Activated CD4-positive, CD25-positive, alpha-beta regulatory T cell treated with anti-CD3 and anti-CD28 coated beads, Interleukin-2, amount 50 U/mL, for 24 hours (primary cell): ENCODE measurements around the gene IL1RAPL2.
"Not testable (repeated sequence)": the region's sequence is repeated elsewhere in the genome, so short reads cannot be mapped to it uniquely, and the experiment has no call there.

Experiments
- ATAC-seq, 2 donors: fragments of 150-1000 bp; cut with Tn5 transposase; one replicate each; pipeline ENCODE4 v1.10.0; 2021; ENCODE audit warnings: mild to moderate bottlenecking in 1 of 2, moderate library complexity in 1 of 2

The IL1RAPL2 gene

DNA sequence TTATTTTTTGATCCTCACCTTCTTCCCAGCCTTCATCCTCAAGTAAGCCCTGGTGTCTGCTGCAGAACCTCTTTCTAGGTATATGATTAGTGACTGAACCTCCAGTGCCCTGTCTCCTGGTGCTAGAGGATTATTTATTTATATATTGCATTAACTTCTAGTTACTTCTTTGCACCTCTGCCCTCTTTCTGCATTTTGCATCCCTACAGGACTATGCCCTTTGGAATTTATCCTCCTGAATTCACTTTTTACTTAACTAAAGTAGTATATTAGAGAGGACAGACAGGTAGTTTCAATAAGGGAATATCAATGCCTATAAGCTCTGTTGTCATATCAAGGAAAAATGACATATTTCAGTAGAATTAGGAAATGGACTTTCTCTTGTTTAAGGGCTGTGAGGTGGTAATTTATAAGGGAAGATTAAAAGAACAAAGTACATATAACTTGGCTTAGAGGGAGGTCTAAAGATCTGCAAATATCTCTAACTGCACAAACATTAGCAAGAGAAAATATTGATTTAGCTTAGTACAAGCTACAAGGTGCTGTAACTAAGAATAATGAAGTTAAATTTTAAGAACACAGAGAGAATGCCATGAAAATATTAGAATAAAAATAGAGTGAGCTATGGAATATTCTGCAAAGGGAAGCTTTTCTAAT is 472.8 kb downstream of the IL1RAPL2 start:
- ATAC-seq = no peak

DNA sequence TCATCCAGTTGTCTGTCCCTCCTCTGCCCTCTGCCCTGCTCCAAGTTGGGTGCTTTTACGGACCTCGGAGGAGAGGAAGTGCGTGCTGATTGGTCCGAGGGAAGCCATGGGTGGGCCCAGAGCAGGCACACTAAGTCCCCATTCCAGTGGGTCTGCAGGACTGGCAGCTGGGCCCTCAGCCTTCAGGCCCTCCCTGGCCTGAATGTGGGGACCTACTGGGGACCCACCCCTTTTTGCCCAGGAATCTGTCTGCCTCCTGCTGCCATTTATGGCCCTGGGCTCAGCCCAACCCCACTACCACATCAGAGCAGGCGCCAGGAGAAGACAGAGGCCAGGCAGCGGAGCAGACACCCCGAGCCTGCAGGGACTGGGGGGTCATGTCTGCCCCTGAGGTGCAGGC is 484.9 kb downstream of the IL1RAPL2 start:
- ATAC-seq = no peak

DNA sequence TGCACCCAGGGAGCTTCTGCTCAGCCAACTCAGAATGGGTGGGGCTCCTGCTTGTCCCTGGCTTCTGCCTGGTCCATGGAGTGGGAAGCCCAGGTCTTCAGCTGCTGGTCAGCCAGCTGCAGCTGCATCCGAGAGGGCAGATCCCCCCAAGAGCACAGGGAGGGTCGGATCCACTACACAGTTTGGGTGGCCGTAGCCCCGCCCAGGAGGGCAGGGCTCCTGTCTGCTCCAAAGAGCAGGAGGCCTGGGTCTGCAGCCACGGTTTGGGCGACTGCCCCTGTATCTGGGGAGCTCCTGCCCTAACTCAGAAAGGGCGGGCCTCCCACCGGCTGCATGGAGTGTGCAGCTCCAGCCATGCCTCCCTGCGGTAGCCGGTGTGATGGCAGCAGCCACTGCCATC is 485.4 kb downstream of the IL1RAPL2 start:
- no peak for ATAC-seq

DNA sequence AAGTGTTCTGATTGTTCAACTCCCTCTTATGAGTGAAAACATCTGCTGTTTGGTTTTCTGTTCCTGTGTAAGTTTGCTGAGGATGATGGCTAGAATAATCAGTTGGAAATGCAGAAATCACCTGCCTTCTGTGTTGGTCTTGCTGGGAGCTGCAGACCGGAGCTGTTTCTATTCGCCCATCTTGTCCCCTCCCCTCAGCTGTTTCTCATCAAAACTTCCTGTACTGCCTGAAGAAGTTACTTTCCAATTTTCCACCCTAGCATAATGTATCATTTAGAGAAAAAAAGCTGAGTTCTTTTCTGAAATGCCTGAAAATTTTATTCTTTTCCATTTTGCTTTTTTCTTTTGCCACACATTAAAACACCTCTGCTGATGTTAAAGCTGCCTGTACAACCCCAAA is 486.9 kb downstream of the IL1RAPL2 start:
- ATAC-seq = no peak

DNA sequence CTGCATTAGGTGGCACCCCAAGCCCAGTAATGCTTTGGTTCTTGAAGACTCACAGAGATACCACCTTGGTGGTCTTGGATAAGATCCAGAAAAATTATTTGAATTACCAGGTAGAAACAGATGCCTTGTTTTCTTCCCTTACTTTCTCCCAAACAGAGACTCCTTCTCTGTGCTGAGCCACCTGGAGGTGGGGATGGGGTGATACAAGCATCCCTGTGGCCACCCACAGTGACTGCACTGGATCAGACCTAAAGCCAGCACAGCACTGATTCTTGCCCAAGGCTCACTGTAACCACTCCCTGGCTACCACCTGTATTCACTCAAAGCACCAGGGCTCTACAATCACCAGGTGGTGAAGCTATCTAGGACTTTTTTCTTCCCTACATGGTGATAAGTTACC is 497.7 kb downstream of the IL1RAPL2 start:
- no peak for ATAC-seq

DNA sequence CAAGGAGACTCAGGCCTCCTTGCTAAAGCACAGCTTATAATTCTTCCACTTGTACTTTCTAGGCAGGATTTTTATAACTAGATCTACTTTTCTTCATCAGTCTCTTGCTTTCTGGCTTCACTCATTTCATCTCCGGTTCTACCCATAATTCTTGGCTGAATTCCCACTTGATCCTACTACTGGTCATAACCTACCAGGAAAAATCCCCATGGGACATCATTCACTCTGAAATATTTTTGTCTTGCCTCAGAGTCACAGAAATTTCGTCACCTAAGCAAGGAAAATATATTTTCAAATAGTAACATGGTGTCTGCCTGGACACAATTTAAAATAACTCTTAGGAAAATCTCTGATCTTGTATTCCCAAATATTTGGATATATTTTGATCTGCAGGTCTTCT is 532.2 kb downstream of the IL1RAPL2 start:
- no peak for ATAC-seq

DNA sequence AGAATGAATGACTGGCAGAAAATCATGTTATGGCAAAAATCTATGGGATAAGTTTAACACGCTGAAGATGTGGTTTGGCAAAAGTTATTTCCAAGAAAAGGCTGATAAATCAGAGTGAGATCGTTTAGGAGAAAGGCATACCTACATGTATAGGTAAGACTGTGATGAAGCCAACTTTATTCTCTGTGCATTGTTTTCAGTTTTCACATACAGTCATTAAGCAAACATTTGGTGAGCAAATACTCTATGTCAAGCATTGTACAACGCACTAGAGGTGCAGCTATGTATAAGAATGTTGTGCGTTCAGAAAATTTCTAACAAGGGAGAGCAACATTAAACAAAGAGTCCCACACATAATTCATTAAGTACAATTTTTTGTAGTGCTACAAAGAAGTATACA is 532.8 kb downstream of the IL1RAPL2 start:
- no peak for ATAC-seq

DNA sequence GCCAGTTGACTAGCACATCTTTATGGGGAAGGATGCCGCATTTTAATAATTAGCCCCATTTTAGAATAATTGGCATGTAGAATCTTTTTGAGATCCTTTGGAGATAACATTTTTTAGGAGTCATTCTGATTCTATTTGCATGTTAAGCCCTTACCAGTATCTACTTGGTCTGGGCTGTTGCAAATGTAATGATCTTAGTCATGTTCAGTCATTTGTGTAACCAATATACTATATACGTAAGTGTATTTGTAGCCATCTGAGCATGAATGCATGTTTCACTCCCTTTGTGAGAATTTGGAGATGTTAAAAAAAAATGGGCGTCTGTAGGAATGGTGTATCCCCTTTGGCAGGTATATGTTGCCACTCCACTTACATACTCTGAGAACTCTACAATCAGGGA is 535.4 kb downstream of the IL1RAPL2 start:
- ATAC-seq = no peak

DNA sequence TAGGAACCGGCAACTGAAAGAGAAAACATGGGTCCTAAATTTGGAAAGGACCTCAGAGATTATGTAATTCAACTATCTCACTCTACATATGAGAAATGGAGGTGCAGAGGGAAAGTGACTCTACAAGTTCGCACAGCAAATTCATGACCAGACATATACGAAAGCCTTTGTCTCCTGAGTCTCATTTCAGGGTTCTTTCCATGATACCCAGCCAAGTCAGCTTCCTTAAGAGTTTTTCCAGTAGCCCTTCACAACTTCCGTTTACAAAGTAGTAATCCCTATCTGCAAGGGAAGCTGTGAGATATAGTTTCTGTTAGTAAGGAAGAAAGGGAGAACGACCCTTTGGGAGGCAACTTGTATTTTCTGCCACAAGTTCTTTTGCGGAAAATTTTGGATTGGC is 543.9 kb downstream of the IL1RAPL2 start:
- no peak for ATAC-seq

DNA sequence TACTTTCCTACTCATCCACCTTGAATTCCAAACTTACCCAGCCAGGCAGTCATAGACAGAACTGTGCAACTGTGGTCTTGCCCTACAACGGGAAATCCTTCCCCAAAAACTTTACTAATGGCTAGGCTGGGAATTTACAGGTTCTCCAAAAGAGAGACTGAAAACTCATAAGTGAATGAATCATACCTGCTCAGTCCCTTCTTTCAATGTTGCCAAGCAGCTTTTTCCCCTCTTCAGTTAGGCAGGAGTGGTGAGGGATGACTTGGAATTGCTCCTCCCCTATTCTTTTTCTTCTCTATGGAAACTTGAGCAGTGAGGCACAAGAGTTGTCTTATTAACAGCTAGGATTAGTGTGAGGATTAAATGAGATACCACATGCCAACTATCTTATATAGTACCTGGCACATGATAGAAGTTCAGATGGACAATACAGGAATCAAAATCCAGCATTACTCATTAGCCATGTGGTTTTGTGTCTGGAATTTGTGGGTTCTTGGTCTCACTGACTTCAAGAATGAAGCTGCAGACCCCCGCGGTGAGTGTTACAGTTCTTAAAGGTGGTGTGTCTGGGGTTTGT is 548.6 kb downstream of the IL1RAPL2 start:
- no peak for ATAC-seq

DNA sequence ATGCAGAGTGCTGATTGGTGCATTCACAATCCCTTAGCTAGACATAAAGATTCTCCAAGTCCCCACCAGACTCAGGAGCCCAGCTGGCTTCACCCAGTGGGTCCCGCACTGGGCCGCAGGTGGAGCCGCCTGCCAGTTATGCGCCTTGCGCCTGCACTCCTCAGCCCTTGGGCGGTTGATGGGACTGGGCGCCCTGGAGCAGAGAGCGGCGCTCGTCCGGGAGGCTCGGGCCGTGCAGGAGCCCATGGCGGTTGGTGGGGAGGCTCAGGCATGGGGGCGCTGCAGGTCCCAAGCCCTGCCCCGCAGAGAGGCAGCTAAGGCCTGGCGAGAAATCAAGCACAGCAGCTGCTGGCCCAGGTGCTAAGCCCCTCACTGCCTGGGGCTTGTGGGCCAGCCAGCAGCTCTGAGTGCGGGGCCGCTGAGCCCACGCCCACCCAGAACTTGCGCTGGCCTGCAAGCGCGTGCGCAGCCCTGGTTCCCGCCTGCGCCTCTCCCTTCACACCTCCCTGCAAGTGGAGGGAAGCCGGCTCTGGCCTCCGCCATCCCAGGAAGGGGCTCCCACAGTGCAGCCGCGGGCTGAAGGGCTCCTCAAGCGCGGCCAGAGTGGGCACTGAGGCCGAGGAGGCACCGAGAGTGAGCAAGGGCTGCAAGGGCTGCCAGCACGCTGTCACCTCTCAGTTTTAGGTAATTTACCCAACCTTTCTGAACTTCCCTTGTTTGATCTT is 549.8 kb downstream of the IL1RAPL2 start:
- not testable (repeated sequence) for ATAC-seq

DNA sequence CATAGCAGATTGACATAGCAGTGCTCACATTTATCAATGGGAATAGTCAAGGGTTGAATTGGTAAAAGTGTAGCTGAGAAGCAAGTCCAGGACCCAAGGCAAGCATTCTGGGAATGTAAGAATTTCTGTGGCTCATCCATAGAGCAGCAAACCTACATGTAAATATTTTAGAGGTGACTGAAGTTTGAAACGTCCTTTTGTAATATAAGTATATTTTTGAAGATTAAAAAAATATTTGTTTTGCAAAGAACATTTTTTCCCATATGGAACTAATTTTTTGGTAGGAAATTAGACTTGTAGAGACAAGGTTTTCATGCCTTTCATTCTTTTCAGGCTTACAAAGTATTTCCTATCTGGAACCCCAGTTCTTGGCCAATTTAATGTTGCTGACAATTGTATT is 550.5 kb downstream of the IL1RAPL2 start:
- no peak for ATAC-seq

DNA sequence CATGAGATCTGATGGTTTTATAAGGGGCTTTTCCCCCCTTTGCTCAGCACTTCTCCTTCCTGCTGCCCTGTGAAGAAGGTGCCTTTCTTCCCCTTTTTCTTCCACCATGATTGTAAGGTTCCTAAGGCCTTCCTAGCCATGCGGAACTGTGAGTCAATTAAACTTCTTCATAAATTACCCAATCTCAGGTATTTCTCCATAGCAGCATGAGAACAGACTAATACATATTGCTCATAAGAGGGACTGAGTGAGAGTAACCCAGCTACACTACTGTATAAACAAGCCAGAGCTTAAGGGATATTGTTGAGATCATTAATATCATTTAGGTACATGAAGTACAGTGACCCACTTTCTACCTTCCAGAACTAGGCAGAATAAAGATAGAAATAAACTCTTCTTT is 551.6 kb downstream of the IL1RAPL2 start:
- ATAC-seq = no peak

DNA sequence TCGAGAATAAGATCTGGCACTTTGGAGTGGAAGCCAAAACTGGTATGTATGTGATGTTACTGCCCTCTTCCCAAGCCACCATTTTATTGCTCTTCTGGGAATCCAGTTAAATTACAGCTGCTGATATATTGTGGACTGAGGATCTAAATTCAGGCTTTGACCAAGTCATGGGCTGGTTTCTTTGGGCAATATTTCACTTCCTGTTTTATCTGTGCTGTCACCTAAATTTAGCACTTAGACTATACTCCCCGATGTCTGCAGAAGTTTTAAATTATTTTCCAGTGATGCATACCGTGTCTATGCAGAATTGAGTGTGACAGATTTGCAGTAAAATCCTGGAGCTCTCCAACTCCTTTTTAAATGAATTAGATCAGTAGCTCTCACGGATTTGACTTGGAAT is 554.5 kb downstream of the IL1RAPL2 start:
- ATAC-seq = no peak

DNA sequence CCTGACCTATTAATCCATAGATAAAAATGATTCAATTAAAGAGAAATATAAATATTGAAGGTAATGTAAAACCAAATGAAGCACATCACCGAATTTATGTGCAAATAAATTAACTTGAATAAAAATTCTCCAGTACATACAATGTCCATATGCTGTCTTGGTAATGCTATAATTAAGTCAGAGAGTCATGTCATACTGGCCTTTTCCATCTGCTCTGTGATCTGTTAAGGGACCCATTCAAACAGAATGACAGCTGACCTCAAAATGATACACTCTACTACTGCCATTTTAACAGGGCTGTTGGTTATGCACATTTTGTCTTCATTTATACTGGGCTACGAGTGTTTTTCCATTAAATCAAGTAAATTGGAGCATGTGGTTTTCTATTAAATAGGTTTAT is 555.2 kb downstream of the IL1RAPL2 start:
- no peak for ATAC-seq

DNA sequence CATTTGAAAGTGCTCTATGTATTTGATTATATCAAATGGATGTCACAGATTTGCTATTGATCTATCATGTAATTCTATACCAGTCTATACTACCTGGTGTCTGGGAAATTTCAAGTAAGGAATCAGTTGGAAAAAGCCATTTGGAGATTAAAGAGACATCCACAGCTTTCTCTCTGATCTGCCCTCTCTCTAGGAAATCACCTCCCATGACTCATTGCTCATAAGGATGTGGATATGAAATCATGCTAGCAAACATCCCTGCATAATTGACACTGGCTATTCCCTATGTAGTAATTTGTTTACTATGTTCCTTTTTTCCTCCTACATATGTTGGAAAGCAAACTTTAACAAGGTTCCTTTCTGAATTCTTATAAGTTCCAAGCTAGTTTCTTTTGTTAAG is 560.2 kb downstream of the IL1RAPL2 start:
- no peak for ATAC-seq

DNA sequence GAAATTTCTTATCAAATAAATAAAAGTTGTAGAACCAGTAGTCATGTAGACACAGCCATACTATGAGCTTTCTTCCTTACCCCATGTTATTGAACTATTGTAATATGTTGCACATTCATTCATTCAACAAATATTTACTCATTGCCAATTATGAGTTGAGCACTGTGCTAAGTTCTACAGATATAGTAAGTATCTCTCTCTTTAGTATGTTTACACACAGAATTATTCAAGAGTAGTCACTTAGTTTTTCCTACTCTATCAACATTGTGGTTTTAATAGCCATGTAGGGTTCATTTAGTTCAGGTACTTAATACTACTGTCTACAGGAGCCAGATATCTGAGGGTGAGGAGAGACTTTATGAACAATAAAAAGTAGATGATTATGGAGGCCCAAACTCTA is 568.3 kb downstream of the IL1RAPL2 start:
- ATAC-seq = no peak

DNA sequence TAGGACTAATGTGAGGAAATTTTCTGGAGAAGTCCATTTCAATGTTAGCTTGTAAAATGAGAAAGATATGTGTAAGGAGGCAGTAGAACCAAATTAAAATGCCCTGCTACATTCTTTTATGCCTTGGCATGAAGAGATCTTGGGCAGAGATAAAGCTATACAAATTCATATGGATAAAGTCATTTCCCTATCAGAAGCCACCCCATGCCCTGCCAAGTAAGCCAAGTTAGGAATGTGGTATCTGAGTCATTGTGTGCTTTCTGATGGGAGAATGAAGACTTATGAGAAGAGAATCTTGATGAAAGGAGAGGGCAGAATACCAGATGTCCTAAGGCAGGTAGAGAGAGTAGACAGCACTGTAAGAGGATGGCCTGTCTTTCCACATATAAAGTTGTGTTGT is 570.8 kb downstream of the IL1RAPL2 start:
- no peak for ATAC-seq

DNA sequence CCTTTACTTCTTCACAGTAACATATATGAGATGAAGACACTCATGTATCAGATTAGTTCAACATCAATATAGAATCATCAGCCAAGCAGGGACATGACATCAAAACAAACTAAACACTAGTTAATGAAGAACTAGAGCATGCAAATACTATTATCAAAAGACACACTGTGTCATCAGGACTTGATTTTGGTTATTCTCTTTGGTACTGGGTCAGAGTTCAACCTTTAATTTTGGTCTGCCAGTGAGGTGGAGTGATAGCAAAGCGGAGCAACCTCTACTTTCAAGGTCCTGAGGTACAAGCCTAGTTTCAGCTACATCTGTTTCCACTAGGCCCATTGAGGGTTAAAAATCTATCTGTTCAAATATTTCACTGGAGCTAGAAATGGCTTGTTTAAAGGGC is 584.0 kb downstream of the IL1RAPL2 start:
- no peak for ATAC-seq

DNA sequence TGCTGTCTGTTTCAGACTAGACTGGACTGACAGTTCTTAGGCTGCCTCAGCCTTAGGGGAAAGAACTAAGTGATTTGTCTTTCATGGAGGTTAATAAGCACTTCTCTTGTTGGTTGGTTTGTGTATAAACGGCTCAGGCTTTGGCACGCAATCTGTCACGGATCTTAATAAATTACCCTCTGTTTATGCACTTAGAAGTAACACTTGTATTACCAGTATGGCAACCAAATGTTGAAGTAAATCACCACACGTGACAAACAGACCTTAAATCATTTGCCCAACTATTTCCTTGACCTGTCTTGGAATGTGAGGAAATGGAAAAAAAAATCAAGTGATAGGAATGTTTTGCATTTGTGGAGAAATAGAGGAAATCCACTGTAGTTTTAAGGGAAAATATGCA is 584.6 kb downstream of the IL1RAPL2 start:
- no peak for ATAC-seq

DNA sequence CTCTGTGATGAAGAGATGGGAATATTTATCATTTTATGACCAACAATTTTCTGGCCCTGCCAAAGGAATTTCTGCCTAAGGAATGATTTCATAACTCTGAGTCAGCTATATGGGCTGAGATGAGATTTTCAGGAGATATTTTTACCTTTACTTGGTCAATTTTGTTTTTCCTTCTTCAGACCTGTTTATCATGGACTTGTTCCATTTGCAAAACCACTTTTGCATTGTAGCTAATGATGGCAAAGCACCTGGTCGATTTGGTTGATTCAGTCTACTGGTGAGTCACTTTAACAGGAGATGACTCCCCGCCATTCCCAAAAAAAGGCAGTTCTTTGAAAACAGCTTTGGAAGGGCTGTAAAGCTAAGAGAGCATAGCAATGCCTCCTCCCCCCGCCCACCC is 601.2 kb downstream of the IL1RAPL2 start:
- no peak for ATAC-seq

DNA sequence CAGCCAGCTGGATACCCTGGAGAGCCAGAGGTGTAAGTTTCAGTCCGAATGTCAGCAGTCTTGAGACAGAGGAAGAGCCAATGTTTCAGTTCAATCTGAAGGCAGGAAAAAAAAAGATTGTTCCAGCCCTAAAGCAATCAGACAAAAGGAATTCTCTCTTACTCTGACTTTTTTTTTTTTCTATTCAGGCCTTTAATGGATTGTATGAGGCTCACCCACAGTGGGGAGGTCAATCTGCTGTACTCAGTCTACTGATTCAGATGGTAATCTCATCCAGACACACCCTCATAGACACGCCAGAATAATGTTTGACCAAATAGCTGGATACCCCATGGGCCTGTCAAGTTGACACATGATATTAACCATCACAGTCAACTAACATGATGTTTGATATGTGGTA is 602.6 kb downstream of the IL1RAPL2 start:
- ATAC-seq = no peak

DNA sequence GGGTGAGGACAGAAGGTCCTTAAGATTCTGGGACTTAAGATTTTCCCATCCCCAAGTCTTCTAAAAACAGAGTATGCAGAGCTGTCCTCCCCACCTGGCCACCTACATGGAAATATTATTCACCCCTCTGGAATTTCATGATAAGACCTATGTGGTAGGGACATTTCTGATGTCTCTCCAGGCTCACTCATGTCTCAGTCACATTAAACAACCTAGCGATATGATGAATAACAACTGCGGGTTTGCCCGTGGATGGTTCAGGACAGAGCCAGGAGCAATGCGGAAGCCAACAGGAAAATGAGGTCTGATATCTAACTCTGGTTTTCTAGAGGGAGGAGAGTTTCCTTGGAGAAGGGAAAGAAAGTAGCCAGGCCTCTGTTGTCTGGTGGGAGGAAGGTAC is 607.1 kb downstream of the IL1RAPL2 start:
- no peak for ATAC-seq

DNA sequence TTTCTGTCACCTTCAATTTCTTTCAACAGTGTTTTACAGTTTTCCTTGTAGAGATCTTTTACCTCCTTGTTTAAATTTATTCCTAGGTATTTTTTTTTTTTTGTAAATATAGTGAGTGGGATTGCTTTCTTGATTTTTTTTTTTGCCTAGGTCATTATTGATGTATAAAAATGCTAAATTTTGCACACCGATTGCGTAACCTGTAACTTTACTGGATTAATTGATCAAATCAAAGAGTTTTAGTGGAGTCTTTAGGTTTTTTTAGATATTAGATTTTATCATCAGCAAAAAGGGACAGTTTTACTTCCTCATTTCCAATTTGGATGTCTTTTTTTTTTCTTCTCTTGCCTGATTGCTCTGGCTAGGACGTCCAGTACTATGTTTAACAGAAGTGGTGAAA is 613.6 kb downstream of the IL1RAPL2 start:
- no peak for ATAC-seq

DNA sequence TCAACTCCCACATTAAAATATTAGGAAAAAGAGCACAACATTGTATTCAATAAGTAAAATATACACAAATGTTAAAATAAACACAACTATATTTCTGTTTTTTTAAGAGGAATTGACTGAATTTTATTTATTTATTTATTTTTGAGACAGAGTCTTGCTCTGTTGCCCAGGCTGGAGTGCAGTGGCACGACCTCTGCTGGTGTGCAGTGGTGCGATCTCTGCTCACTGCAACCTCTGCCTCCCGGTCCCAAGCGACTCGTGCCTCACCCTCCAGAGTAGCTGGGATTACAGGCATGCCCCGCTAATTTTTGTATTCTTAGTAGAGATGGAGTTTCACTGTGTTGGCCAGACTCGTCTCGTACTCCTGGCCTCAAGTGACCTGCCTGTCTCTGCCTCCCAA is 623.1 kb downstream of the IL1RAPL2 start:
- no peak for ATAC-seq
